CD4-positive, alpha-beta T cell treated with Interleukin-17A for 4 hours (primary cell): ENCODE measurements around the gene MPG.
"Not testable (repeated sequence)": the region's sequence is repeated elsewhere in the genome, so short reads cannot be mapped to it uniquely, and the experiment has no call there.

Experiments used
- DNase-seq: peaks from one replicate; pipeline ENCODE4 v3.0.0-alpha.2; 2020; ENCODE audit warnings: mixed read lengths

MPG gene

DNA sequence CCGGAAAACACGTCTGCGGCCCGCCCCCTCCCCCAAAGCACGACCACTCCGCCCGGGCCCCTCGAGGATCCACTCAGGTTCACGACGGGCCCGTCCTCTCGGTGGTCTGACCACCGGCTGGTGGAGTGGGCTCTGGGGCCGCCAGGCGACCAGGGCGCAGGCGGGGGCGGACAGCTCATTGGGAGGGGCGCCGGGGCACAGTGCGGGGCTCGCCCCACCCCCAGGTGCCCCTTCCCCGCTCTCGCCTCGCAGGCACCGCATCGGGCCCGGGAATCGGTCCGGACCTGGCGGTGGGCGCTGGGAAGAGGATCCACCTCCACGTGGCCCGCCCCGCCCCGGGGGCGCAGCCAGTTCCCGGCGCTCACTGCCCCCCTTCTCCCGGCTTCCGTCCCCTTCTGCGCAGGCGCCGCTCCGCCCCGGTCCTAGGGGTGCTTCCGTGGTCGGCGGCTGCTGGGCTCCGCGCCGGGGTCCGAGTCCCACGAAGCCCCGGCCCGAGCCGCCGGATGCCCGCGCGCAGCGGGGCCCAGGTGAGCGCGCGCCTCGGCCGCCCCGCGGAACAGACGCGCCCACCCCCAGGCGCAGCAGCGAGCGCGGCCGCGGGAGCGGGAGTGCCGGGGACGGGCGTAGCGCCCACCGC, at the start of gene MPG:
TSS of gene MPG (plus strand) at position 419 of the 637 bp plus-strand sequence. CDS start at position 504, 85 bp downstream.
- peak; percentile 89 for DNase-seq

- DNase-seq, result not testable (repeated sequence)
These were observed 47.4 kb upstream of the MPG start for GRCh38 chr16:30627-31026.

DNA sequence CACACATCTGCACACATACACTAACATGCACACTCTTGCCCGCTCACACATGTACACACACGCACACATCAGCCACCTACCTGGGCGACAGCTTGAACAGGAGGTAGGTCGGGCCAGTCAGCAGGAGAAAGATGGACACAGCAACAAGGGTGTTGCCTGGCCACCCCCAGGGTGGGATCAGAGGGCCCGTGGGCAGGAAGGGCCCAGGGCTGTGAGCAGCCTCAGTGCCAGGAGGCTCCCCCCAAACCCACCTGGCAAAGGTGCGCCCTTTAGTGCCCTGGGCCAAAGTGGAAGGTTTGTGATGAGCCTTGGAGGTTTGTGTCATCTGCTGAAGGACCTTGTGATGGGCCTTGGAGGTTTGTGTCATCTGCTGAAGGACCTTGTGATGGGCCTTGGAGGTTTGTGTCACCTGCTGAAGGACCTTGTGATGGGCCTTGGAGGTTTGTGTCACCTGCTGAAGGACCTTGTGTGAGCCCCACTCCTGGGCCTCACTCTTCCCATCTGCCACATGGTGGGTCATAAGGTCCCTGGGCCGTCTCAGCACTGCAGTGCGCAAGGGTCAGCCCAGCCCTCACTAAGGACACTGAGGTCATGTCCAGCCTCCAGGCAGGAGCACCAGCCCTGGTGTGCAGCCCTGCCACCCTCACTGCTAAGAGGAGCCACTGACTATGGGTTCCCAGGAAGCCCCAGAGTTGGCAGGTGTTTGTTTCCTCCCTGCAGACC, 44.7 kb upstream of the MPG start:
- DNase-seq, result not testable (repeated sequence)

- no peak for DNase-seq
These were observed 44.0 kb upstream of the MPG start for GRCh38 chr16:33877-34647.

GRCh38 chr16:34648-34987, 43.4 kb upstream of the MPG start:
- no peak for DNase-seq

- no peak for DNase-seq
These were observed 42.9 kb upstream of the MPG start for GRCh38 chr16:35011-35677.

- no peak for DNase-seq
These were observed 42.2 kb upstream of the MPG start for GRCh38 chr16:35678-36305.

GRCh38 chr16:36336-36984, 41.6 kb upstream of the MPG start:
- no peak for DNase-seq

DNA sequence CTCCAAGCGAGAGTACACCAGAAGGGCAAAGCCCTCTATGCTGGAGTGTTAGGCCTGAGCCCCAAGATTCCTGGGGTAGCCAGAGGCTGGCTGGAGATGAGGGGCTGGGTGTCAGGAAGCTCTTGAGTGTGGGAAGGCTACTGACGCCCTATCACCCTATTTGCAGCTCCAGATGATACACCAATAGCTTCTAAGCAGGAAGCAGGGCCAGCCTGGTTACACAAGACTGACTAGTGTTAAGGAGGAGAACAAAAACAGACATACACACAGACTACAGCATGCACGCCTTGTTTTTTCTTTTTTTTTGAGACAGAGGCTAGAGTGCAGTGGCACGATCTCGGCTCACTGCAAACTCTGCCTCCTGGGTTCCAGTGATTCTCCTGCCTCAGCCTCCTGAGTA, 40.5 kb upstream of the MPG start:
- no peak for DNase-seq

DNA sequence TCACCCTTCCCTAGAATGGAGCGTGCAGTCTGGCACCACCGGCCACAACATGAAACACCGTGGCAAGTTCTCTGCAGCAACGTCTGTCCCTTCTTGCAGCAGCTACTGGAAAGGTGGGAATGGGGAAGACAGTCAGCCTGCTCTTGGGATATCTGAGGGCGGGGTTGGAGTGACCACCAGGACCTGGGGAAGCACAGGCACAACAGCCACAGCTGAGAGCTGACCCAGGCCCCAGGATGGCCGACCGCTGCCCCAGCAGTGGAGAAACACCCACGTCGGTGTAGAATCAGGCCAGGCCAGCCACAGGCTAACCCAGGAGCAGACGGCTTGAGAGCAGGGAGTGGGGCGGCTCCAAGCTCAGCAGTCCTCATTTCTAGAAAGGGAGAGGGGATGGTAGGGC, 39.8 kb upstream of the MPG start:
- not testable (repeated sequence) for DNase-seq

DNA sequence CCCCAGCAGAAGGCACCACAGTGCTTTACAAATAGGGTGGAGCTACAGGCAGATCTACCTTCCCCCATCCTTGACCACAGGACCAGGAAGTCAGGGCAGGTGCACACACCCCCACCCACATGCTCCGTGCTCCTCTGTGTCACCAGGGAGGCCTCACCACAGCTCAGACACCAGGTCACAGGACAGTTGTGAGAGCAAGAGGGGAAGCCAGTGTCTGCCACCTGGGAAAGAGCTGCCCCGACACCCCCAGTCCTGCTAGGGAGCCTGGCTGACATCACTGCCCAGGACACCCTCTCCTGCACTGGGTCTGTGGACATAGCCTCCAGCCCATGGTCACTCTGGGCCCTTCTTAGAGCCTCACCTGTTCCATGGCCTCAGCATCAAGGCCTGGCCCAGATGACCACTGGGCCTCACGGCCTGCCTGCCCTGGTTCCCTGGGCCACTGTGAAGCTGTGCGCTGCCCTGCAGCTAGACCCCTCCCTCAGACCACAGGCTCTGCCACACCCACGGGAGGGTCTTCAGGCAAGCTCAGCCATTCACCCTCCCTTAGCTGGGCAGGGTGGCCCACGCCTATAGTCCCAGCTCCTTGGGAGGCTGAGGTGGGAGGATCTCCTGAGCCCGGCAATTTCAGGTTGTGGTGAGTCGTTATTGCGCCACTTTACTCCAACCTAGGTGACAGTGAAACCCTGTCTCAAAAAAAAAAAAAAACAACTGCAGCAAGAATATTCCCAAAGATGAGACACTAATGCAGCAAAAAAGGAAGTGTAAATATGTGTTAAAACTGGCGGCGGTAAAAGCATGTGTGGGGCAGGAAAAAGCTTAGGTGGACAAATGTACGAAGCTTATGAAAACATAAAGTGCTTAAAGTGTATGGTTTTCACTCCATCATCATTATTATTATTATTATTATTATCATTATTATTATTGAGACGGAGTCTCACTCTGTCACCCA, 38.8 kb upstream of the MPG start:
- DNase-seq, result peak; percentile 59

DNA sequence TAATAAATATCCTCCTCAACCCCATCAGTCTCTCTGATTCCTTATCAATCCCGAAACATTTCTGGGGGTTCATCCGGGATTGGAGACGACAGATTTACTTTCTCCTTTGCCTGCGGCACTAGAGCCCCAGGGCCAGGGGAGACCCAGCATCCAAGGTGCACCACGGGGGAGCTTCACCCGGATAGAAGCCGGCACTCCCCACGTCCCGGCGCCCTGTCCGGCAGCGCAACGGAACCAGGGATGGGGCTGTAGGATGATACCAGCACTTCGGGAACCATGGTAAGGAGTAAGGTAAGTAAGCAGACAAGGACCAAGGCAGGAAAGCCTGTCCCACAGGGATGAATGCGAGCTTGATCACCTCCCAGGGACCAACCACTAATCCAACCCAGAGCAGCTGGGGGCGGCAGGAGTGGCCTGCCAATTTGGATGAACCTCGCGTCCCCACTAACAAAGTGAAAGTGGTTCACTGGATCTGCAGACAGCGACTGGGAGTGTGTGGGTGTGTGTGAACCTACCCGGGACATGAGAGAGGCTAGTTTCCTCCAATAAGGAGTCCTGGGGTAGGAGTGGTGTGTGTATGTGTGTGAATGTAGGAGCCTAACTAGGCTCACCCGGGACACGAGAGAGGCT, 36.5 kb upstream of the MPG start:
- no peak for DNase-seq

- DNase-seq, result no peak
These were observed 36.0 kb upstream of the MPG start for GRCh38 chr16:42069-42457.

- no peak for DNase-seq
These were observed 35.3 kb upstream of the MPG start for GRCh38 chr16:42691-43090.

GRCh38 chr16:43294-43693, 34.7 kb upstream of the MPG start:
- DNase-seq, result no peak

DNA sequence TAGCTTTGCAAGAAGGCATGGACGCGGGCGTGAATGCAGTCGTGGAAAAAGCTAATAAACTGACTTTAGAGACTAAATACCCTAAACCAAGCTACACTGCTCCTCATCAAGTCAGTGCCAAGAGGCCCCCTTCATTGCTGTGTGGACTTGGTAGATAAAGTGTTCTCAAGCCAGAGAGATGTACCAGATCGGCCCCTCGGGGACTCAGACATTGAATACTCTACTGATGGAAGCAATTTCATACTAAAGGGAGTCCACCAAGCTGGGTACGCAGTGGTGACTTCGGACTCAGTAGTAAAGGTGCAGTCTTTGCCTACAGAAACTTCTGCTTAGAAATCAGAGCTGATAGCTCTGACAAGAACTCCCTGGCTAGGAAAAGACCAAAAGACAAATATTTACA, 33.4 kb upstream of the MPG start:
- no peak for DNase-seq

DNA sequence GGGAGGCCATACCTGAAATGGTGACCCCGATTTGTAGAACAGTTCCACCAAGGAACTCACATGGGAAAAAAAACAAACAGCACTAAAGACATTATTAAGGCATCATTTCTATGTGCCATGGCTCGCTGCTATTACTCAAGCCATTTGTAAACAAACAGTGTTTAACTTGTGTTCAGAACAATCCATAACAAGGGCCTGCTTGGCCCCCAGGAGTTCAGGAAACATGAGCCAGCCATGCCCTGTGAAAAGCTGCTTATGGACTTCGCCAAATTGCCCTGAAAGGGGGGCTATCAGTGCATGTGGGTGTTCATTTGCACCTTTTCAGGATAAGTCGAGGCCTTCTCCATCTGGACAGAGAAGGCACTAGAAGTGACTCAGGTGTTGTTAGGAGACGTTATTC, 32.6 kb upstream of the MPG start:
- no peak for DNase-seq

GRCh38 chr16:46510-46909, 31.5 kb upstream of the MPG start:
- DNase-seq, result not testable (repeated sequence)

- no peak for DNase-seq
These were observed 30.8 kb upstream of the MPG start for GRCh38 chr16:47234-47633.

GRCh38 chr16:50769-51591, 27.0 kb upstream of the MPG start:
- no peak for DNase-seq
